ENCODE data around the gene RAB25.
"Not testable (repeated sequence)": the region's sequence is repeated elsewhere in the genome, so short reads cannot be mapped to it uniquely, and the experiment has no call there.

RAB25 gene

GRCh38 chr1:156104065-156104810 is 43.3 kb downstream of the RAB25 start:
- peak; percentile 67 for DNase-seq

GRCh38 chr1:156104861-156105832 is 44.2 kb downstream of the RAB25 start:
- no peak for DNase-seq

- no peak for DNase-seq
These were observed 45.9 kb downstream of the RAB25 start for GRCh38 chr1:156106624-156107488.

- no peak for DNase-seq
These were observed 47.1 kb downstream of the RAB25 start for GRCh38 chr1:156108057-156108456.

- no peak for DNase-seq
These were observed 47.8 kb downstream of the RAB25 start for GRCh38 chr1:156108664-156109241.

GRCh38 chr1:156110252-156110651 is 49.3 kb downstream of the RAB25 start:
- DNase-seq, result no peak

GRCh38 chr1:156111355-156111962 is 50.5 kb downstream of the RAB25 start:
- DNase-seq, result no peak

- DNase-seq, result no peak
These were observed 51.5 kb downstream of the RAB25 start for GRCh38 chr1:156112276-156113137.

GRCh38 chr1:156113282-156113950 is 52.5 kb downstream of the RAB25 start:
- DNase-seq, result no peak

- peak; percentile 46 for DNase-seq
These were observed 53.4 kb downstream of the RAB25 start, which contains the start of gene LMNA for GRCh38 chr1:156114101-156114918. Gene LMNA (plus strand): TSS chr1:156114711. CDS start chr1:156114919, 208 bp downstream.

GRCh38 chr1:156114919-156115513 is 54.1 kb downstream of the RAB25 start:
- no peak for DNase-seq

GRCh38 chr1:156115514-156116374 is 54.8 kb downstream of the RAB25 start:
- DNase-seq, result no peak

GRCh38 chr1:156116731-156117130 is 55.8 kb downstream of the RAB25 start:
- DNase-seq, result not testable (repeated sequence)

GRCh38 chr1:156117414-156118176 is 56.6 kb downstream of the RAB25 start:
- DNase-seq, result no peak

GRCh38 chr1:156118177-156118868 is 57.4 kb downstream of the RAB25 start:
- DNase-seq, result no peak

GRCh38 chr1:156119503-156120209 is 58.7 kb downstream of the RAB25 start:
- DNase-seq, result no peak
